Ectodermal cell (in vitro differentiated cells): ENCODE data around the gene RASA4.
"Not testable (repeated sequence)": the region's sequence is repeated elsewhere in the genome, so short reads cannot be mapped to it uniquely, and the experiment has no call there.

Experiments used
- H3K27ac ChIP-seq: 2 replicates; pipeline ENCODE4 v1.7.0; 2013; ENCODE audit warnings: mild to moderate bottlenecking, low read depth, low read length; ENCODE audit not compliant: insufficient read depth, poor library complexity, severe bottlenecking
- H3K27me3 ChIP-seq: 2 replicates; pipeline ENCODE4 v1.7.0; 2013; ENCODE audit warnings: mild to moderate bottlenecking, low read length; ENCODE audit not compliant: insufficient read depth, control insufficient read depth, poor library complexity, severe bottlenecking
- H3K36me3 ChIP-seq: one replicate; pipeline ENCODE4 v1.7.0; 2013; ENCODE audit warnings: low read length; ENCODE audit not compliant: control insufficient read depth, insufficient read depth
- H3K4me1 ChIP-seq: one replicate; pipeline ENCODE4 v1.7.0; 2013; ENCODE audit warnings: low read length; ENCODE audit not compliant: control insufficient read depth, insufficient read depth
- H3K4me3 ChIP-seq: 2 replicates; pipeline ENCODE4 v1.7.0; 2013; ENCODE audit warnings: low read depth, low read length, control low read depth; ENCODE audit not compliant: insufficient read depth
- H3K9me3 ChIP-seq: 2 replicates; pipeline ENCODE4 v1.7.0; 2013; ENCODE audit warnings: mild to moderate bottlenecking, low read length, moderate library complexity; ENCODE audit not compliant: control insufficient read depth
- WGBS, 2 experiments: methylation state at CpG; one replicate each; pipeline ENCODE4 v1.1.7; 2013; ENCODE audit warnings: missing lambda C conversion rate in 2 of 2; 5-methylcytosine and 5-hydroxymethylcytosine counted together

Gene RASA4

DNA sequence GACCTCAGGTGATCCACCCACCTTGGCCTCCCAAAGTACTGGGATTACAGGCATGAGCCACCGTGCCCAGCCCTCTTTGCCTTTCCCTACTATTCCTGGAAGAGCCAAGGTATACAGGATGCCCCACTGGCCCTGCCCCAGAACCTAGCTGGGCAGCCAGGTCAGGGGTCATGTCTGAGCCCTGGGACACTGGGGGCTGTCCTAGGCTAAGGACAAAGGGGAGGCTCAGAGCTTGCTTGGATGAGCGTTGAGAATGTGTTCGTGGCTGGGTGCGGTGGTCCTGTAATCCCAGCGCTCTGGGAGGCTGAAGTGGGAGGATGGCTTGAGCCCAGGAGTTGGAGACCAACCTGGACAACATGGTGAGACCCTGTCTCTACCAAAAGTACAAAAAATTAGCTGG lies 38.1 kb downstream of the RASA4 start:
- not testable (repeated sequence) for H3K36me3 ChIP-seq, H3K4me3 ChIP-seq, H3K9me3 ChIP-seq, H3K27me3 ChIP-seq, H3K4me1 ChIP-seq, H3K27ac ChIP-seq
- WGBS, 2 experiments = 64% methylated on average over 2 of the region's 5 CpGs; no CpG with 5 or more reads in 1 of the 2 experiments

DNA sequence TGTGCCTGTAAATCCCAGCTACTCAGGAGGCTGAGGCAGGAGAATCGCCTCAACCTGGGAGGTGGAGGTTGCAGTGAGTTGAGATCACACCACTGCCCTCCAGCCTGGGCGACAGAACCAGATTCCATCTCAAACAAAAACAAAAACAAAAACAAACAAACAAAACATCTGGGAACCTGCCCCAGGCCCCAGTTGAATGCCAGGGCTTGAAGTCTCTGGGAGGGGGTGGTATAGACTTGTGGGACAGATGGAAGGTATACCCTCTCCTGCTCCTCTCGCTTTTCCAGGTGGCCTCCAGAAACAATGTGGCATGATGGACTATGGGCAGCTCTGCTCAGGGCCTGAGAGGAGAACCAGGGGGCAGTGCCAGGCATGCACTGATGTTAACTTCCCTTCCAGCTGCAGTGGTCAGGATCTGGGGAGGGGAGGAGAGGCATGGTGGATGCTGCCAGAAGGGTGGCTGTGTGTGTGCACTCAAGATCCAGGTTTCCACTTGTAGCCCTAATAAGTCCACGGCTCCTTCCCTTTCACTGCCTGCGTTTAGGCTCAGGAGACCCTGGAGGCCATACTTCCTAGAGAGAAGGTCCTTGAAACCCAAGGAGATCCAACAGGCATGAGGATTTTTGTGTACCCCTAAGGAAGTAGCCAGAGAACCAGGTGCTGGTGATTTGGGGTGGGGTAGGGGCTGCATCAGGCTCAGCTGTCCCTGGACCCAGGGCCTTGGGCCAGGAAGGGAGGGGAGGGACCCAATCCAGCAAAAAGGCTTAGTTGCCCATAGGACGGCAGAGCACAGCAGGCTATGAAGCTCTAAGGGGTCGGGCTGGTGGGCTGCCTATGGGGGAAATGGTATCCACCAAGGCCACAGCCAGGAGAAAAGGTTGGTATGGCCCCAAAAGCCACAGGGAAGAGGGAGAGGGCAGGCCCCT lies 39.0 kb downstream of the RASA4 start:
- not testable (repeated sequence) for H3K27ac ChIP-seq, H3K4me1 ChIP-seq, H3K4me3 ChIP-seq, H3K9me3 ChIP-seq, H3K36me3 ChIP-seq, H3K27me3 ChIP-seq
- 83 to 86% methylated on average over 4 to 5 of the region's 7 CpGs for WGBS, 2 experiments

DNA sequence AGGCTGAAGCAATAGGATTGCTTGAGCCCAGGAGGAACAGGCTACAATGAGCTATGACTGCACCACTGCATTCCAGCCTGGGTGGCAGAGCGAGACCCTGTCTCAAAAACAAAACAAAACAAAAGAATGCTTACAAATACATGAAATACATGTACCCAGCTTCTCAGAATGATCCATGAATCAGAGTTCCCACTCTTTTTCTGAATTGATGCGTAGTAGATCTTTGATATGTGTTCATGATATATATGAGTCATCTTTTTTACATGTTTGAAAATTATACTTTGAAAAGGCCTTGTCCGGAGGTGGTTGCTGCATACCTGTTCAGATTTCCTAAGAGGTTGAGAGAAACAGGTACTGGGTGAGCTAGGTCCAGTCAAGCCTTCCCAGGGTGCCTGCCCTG lies 40.2 kb downstream of the RASA4 start:
- not testable (repeated sequence) for H3K4me1 ChIP-seq, H3K4me3 ChIP-seq, H3K27me3 ChIP-seq, H3K36me3 ChIP-seq, H3K27ac ChIP-seq, H3K9me3 ChIP-seq
- WGBS, 2 experiments = no CpG with 5 or more reads among the region's 3 CpGs

DNA sequence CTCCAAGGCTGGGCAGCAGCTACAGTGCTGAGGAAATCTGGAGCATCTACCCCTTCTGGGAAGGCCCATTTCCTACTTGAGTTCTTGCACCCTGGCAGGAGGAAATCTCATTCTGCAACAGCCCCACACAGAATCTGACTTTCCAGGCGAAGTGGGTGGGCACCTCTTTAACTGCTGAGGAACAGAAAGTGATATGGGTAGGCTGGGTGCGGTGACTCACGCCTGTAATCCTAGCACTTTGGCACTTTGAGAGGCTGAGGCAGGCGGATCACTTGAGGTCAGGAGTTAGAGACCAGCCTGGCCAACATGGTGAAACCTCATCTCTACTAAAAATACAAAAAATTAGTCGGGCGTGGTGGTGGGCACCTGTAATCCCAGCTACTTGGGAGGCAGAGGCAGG lies 41.9 kb downstream of the RASA4 start:
- not testable (repeated sequence) for H3K36me3 ChIP-seq, H3K4me3 ChIP-seq, H3K9me3 ChIP-seq, H3K4me1 ChIP-seq, H3K27me3 ChIP-seq, H3K27ac ChIP-seq
- no CpG with 5 or more reads among the region's 6 CpGs for WGBS, 2 experiments

DNA sequence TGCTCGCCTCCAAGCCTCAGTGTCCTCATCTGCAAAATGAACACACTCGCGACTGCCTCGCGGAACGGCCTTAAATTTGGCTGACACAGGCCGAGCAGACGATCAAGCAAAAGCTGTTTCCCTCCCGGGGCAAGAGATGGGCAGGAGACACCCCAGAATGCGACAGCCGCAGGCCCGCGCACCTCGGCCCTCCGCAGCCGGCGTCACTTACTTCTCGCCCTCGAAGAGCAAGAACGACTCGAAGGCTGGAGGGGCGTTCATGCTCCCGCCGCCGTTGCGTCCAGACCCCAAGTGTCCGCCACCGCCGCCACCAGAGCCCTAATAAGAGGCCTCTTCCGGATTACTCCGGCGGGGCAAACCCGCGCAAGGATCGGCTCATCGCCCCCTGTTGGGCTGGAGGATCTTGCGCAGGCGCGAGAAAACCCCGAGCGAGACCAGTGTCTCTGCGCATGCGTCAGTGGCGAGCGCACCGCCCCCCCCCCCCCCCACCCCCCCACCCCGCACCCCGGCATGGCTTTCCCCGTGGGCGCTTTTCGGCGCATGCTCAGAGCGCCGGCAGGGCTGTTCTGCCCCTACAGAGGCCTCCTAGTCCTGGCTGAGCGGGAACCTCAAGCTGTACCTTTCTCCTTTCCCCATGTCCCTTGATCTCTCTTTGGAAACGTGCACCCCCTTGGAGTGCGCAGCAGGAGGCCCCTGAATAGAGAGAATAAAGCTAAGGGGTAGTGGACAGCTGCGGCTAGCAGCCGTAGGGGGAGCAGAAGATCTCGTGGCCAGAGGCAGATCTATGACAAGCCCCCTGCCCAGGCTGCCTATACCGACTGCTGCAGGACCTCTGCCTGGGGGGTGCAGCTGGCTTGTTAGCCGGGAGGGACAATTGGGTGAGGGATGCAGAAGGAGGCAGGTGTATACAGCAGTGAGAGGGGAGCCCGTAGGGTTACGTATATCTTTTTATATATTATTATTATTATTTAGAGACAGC lies 44.0 kb downstream of the RASA4 start, which contains the start of gene POLR2J3:
Gene POLR2J3, minus strand, starts transcription at position 323 of the 979 bp plus-strand sequence. Its CDS starts 62 bp downstream, at position 261.
- not testable (repeated sequence) for H3K27me3 ChIP-seq, H3K9me3 ChIP-seq, H3K36me3 ChIP-seq, H3K4me1 ChIP-seq, H3K27ac ChIP-seq
- 0 to 1% methylated on average over 39 to 43 of the region's 64 CpGs for WGBS, 2 experiments
- peak within 1 kb of the TSS; percentile 67 for H3K4me3 ChIP-seq

DNA sequence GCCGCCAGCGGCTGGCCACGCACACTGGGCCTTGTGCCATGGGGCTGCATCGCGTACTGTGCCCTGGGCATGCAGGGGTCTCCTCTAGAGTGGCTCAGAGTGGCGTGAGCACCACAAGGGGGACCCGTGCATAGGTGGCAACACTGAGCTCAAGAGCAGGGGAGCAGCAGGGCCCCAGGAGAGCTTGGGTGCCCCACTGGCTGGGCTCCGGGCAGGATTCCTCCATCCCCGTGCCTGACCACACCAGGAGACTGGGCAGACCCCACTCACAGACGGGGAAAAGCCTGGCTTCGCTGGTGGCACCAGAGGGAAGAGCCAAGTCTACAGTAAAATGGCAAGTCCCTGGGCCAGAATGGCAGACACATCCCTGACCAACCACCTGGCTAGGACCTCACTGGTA lies 47.9 kb downstream of the RASA4 start:
- not testable (repeated sequence) for H3K36me3 ChIP-seq
- WGBS, 2 experiments = 91 to 100% methylated on average over 2 of the region's 11 CpGs

DNA sequence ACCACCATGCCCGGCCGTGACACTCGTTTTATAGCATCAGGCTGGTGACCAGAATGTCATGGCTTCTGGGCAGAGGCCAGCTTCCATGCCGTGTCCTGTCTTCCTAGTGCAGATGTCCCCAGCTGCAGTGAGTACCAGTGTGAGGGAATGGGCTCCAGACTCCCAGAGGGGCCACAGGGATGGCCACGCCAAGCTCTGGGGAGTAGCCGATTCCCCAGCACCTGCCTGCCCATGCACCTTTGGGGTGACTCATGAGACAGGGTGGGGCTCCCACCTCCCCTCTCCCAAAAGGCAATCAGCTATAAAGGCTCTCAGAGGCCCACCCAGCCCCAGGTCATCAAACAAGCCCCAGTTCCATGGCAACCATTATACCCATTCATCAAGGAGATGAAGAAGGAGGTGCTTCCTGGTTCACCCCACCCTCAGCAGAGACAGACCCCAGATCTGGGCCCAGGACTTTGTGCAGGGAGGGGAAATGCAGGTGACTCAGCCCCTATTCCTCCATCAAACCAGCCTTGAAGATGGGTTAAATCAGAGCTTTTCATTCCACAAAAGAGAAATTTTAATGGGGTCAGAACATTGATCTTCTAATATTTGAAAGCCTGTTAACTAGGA lies 65.6 kb downstream of the RASA4 start, which contains the start of gene SPDYE2:
Gene SPDYE2, plus strand, starts transcription at position 419 of the 615 bp plus-strand sequence. CDS start 2,030 bp downstream, outside the sequence.
- H3K4me1 ChIP-seq, H3K4me3 ChIP-seq, H3K27ac ChIP-seq, H3K27me3 ChIP-seq, H3K9me3 ChIP-seq, H3K36me3 ChIP-seq: not testable (repeated sequence)
- no CpG with 5 or more reads among the region's 6 CpGs for WGBS, 2 experiments

More for the DNA sequence above, 47.9 kb downstream of the RASA4 start:
- not testable (repeated sequence) for H3K9me3 ChIP-seq, H3K27me3 ChIP-seq, H3K27ac ChIP-seq, H3K4me3 ChIP-seq, H3K4me1 ChIP-seq

DNA sequence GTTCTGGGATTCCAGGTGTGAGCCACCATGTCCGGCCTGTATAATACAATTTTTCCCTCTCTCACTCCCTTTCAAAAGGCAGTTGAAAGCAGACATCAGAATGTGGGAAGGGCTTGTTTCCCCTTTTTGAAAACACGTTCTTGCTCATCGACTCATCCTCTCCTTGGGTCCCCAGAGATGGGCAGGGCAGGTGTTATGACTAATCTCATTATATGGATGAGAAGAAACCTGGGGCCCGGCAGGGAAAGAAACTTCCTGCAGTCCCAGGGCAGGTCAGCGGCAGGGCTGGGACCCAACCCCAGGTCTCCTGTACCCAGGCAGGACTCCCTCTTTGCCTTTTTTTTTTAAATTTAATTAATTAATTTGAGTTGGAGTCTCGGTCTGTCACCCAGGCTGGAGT lies 70.2 kb downstream of the RASA4 start:
- H3K27me3 ChIP-seq, H3K4me3 ChIP-seq, H3K36me3 ChIP-seq, H3K27ac ChIP-seq, H3K9me3 ChIP-seq, H3K4me1 ChIP-seq: not testable (repeated sequence)
- WGBS, 2 experiments = no CpG with 5 or more reads among the region's 6 CpGs

DNA sequence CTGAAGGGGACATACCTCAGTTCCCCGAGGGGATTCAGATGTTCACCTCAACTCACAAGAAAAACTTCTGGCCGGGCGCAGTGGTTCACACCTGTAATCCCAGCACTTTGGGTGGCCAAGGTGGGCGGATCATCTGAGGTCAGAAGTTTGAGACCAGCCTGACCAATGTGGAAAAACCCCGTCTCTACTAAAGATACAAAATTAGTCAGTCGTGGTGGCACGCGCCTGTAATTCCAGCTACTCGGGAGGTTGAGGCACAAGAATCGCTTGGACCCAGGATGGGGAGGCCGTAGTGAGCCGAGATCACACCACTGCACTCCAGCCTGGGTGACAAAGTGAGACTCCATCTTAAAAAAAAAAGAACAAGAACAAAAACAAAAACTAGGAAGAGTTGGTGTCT lies 71.3 kb downstream of the RASA4 start:
- H3K27ac ChIP-seq, H3K27me3 ChIP-seq, H3K36me3 ChIP-seq, H3K4me3 ChIP-seq, H3K9me3 ChIP-seq, H3K4me1 ChIP-seq: not testable (repeated sequence)
- 95 to 96% methylated on average over 6 of the region's 12 CpGs for WGBS, 2 experiments

DNA sequence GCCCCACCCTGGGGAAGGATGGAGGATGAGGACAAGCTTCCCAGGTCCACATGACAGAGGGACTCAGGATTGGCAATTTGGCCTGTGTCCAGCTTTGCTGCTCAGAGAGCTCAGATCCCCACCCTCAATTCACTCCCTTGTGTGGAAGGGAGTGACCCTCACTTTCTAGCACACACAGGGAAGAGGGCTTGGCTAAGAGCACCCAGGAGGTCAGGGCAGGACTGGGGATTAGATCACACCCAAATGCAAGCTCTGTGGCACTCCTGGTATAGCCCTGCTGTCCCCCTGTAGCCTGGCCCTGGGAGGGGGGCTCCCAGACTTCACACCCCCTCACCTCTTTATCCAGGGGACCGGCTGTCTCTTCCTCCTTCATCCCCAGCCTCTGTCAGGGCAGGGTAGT lies 72.2 kb downstream of the RASA4 start:
- H3K4me3 ChIP-seq, H3K9me3 ChIP-seq, H3K4me1 ChIP-seq, H3K27me3 ChIP-seq, H3K27ac ChIP-seq, H3K36me3 ChIP-seq: not testable (repeated sequence)
- WGBS, 2 experiments = no CpG with 5 or more reads among the region's 1 CpG
